GM12891 (cell line): ENCODE results near the gene TEX19.

ENCODE experiments used
- POLR2A ChIP-seq: IDR thresholded peaks from 2 replicates; pipeline ENCODE4 v1.6.1; 2011; ENCODE audit warnings: low read depth, low read length, control low read depth
- POLR2AphosphoS5 ChIP-seq: IDR thresholded peaks from 2 replicates; pipeline ENCODE4 v1.6.1; 2011; ENCODE audit warnings: low read depth, low read length, control low read depth

GRCh38 chr17:82332669-82333278 is 26.3 kb upstream of the TEX19 start:
- TF ChIP-seq POLR2A: no peak
- TF ChIP-seq POLR2AphosphoS5: no peak
